Right forelimb (tissue), 1 donor: Measurements from ENCODE around the gene NYNRIN.
A peak's percentile ranks its signal among the peaks of the same experiment; 100 is the strongest.

Experiments used
- DNase-seq: peaks from one replicate; pipeline ENCODE4 v3.0.0-alpha.2; 2018

NYNRIN gene

GRCh38 chr14:24416932-24417619 lies 18.3 kb downstream of the NYNRIN start:
- DNase-seq, result peak; percentile 43

GRCh38 chr14:24417832-24418491 lies 19.2 kb downstream of the NYNRIN start:
- peak; percentile 27 for DNase-seq

- no peak for DNase-seq
Observed at GRCh38 chr14:24418492-24418873, 19.7 kb downstream of the NYNRIN start.

GRCh38 chr14:24422261-24422660 lies 23.5 kb downstream of the NYNRIN start:
- DNase-seq, result no peak

GRCh38 chr14:24422694-24423601 lies 24.1 kb downstream of the NYNRIN start:
- no peak for DNase-seq

GRCh38 chr14:24425704-24426103 lies 26.9 kb downstream of the NYNRIN start:
- DNase-seq, result no peak

- no peak for DNase-seq
Observed at GRCh38 chr14:24426150-24426911, 27.5 kb downstream of the NYNRIN start.

- no peak for DNase-seq
Observed at GRCh38 chr14:24426912-24427536, 28.2 kb downstream of the NYNRIN start.

- DNase-seq, result no peak
Observed at GRCh38 chr14:24427537-24428508, 29.0 kb downstream of the NYNRIN start.

GRCh38 chr14:24428628-24429394 lies 30.0 kb downstream of the NYNRIN start:
- DNase-seq, result no peak

GRCh38 chr14:24429395-24430142 lies 30.8 kb downstream of the NYNRIN start, which contains the start of the genes CBLN3 and KHNYN:
Gene CBLN3 (minus strand): TSS chr14:24429668. CDS start chr14:24429054, 614 bp downstream.
Gene KHNYN (plus strand): TSS chr14:24429954. CDS start chr14:24430731, 777 bp downstream.
- DNase-seq, result peak; percentile 93

GRCh38 chr14:24430143-24430681 lies 31.4 kb downstream of the NYNRIN start:
- peak; percentile 88 for DNase-seq

GRCh38 chr14:24430682-24431568 lies 32.1 kb downstream of the NYNRIN start:
- no peak for DNase-seq

- DNase-seq, result peak; percentile 92
Observed at GRCh38 chr14:24431569-24432258, 32.9 kb downstream of the NYNRIN start.

- no peak for DNase-seq
Observed at GRCh38 chr14:24432259-24433131, 33.7 kb downstream of the NYNRIN start.

- DNase-seq, result no peak
Observed at GRCh38 chr14:24434036-24434435, 35.2 kb downstream of the NYNRIN start.
